ENCODE measurements around the gene ZKSCAN1. TPM values are rescaled to one million over a fixed set of nuclear protein-coding genes. Genes with fewer than 3 reads are reported as not detected.
"Not testable (repeated sequence)": the region's sequence is repeated elsewhere in the genome, so short reads cannot be mapped to it uniquely, and the experiment has no call there.

Gene ZKSCAN1
- total and polyA plus RNA-seq, 2 donors (not counting 1 experiment from before 2014, with no cell fraction given): 12.9 to 97.4 TPM

DNA sequence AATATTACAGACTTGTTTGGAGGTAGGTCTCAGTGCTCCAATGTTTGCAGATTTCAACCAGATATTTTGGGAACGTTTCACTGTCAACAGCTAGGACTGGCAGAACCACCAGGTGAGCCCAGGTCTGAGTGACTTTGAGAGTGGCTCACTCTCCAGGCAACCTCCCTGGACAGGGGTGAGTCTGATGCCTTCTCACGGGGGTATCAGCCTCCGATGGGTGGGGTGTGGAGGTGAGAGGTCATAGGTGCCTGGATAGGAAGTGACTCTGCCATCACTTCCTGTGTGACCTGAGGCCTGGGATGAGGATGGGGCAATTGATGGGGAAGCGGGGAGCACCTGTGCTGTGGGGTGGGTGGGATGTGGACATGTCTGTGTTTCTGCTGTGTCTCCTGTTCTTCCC, 44.2 kb upstream of the ZKSCAN1 start:
- peaks cover 49% of the 10 kb centered on the region for H3K27me3 Mint-ChIP-seq
- no peak overlapping the region for H3K27ac ChIP-seq (ENCODE audit: low read length in 2 of 2)
- H3K9ac ChIP-seq (ENCODE audit: low read length): no peak overlapping the region
- H3K4me1 ChIP-seq (ENCODE audit: control insufficient read depth in 2 of 2, insufficient read depth in 2 of 2, low read length in 2 of 2): no peaks in the 10 kb centered on the region
- no peaks in the 10 kb centered on the region for H3K36me3 ChIP-seq (replicated peaks in 1 of 2; ENCODE audit: control extremely low read depth in 1 of 2, control insufficient read depth in 1 of 2, extremely low read depth in 1 of 2, insufficient read depth in 2 of 2, low read length in 1 of 2)
- H3K27ac Mint-ChIP-seq: no peak overlapping the region
- no peaks in the 10 kb centered on the region for H3K79me2 ChIP-seq (ENCODE audit: control insufficient read depth, insufficient read depth, low read length)
- intact Hi-C loops (cut with micrococcal nuclease): no loop called here
- H2AFZ ChIP-seq (ENCODE audit: insufficient read depth, low read depth, low read length, poor library complexity, severe bottlenecking): no peak overlapping the region
- TF ChIP-seq, protein P1, sequence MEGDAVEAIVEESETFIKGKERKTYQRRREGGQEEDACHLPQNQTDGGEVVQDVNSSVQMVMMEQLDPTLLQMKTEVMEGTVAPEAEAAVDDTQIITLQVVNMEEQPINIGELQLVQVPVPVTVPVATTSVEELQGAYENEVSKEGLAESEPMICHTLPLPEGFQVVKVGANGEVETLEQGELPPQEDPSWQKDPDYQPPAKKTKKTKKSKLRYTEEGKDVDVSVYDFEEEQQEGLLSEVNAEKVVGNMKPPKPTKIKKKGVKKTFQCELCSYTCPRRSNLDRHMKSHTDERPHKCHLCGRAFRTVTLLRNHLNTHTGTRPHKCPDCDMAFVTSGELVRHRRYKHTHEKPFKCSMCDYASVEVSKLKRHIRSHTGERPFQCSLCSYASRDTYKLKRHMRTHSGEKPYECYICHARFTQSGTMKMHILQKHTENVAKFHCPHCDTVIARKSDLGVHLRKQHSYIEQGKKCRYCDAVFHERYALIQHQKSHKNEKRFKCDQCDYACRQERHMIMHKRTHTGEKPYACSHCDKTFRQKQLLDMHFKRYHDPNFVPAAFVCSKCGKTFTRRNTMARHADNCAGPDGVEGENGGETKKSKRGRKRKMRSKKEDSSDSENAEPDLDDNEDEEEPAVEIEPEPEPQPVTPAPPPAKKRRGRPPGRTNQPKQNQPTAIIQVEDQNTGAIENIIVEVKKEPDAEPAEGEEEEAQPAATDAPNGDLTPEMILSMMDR (IDR thresholded peaks at IDR 0.05): no peak
- TF ChIP-seq EZH2 (IDR thresholded peaks at IDR 0.05; ENCODE audit: borderline replicate concordance, insufficient read depth, low read depth, low read length, poor library complexity, severe bottlenecking): no peak
- H3K9me3 ChIP-seq (ENCODE audit: control extremely low read depth in 1 of 3, control insufficient read depth in 2 of 3, insufficient read depth in 1 of 3, low read length in 2 of 3): peaks cover 0 to 8% (median 0%) of the 10 kb centered on the region in 3 donors
- H3K27me3 ChIP-seq (replicated peaks in 1 of 4; ENCODE audit: control extremely low read depth in 1 of 4, control insufficient read depth in 3 of 4, insufficient read depth in 4 of 4, low read length in 3 of 4): peaks cover 0 to 14% (median 1%) of the 10 kb centered on the region in 4 experiments
- ChIA-PET POLR2A (no interaction called here), CTCF (no interaction called here)
- H3K4me1 Mint-ChIP-seq: no peaks in the 10 kb centered on the region
- no peak overlapping the region for H3K4me3 ChIP-seq (ENCODE audit: control extremely low read depth in 1 of 5, extremely low read depth in 1 of 5, insufficient read depth in 1 of 5, low read depth in 2 of 5, low read length in 4 of 5)
- H3K9me3 Mint-ChIP-seq (ENCODE audit: insufficient read depth): no peaks in the 10 kb centered on the region
- H4K20me1 ChIP-seq (ENCODE audit: control insufficient read depth, insufficient read depth, low read length, poor library complexity, severe bottlenecking): no peaks in the 10 kb centered on the region
- 70% methylated on average over 3 of the region's 4 CpGs for WGBS (ENCODE audit: insufficient coverage)
- DNase-seq (no peak), ATAC-seq (ENCODE audit: low read depth) (no peak)
- H3K4me3 Mint-ChIP-seq: no peak overlapping the region
- H3K4me2 ChIP-seq (replicated peaks; ENCODE audit: low read depth, low read length, poor library complexity, severe bottlenecking): no peak overlapping the region

DNA sequence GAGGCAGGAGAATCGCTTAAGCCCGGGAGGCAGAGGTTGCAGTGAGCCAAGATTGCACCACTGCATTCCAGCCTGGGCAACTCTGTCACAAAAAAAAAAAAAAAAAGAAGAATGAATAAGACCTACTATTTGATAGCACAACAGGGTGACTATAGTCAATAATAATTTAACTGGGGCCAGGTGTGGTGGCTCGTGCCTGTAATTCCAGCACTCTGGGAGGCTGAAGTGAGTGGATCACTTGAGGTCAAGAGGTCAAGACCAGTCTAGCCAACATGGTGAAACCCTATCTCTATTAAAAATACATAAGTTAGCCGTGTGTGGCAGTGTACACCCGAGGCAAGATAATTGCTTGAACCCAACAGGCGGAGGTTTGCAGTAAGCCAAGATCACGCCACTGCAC, 41.6 kb upstream of the ZKSCAN1 start:
- H3K4me3 ChIP-seq (ENCODE audit: control extremely low read depth in 1 of 5, extremely low read depth in 1 of 5, insufficient read depth in 1 of 5, low read depth in 2 of 5, low read length in 4 of 5); H3K4me3 Mint-ChIP-seq; H3K9me3 ChIP-seq (ENCODE audit: control extremely low read depth in 1 of 3, control insufficient read depth in 2 of 3, insufficient read depth in 1 of 3, low read length in 2 of 3); H3K36me3 ChIP-seq (replicated peaks in 1 of 2; ENCODE audit: control extremely low read depth in 1 of 2, control insufficient read depth in 1 of 2, extremely low read depth in 1 of 2, insufficient read depth in 2 of 2, low read length in 1 of 2); H3K4me2 ChIP-seq (replicated peaks; ENCODE audit: low read depth, low read length, poor library complexity, severe bottlenecking); H3K27ac ChIP-seq (ENCODE audit: low read length in 2 of 2); H3K9ac ChIP-seq (ENCODE audit: low read length); intact Hi-C loops (cut with micrococcal nuclease); H4K20me1 ChIP-seq (ENCODE audit: control insufficient read depth, insufficient read depth, low read length, poor library complexity, severe bottlenecking); H3K79me2 ChIP-seq (ENCODE audit: control insufficient read depth, insufficient read depth, low read length); H3K4me1 Mint-ChIP-seq; H2AFZ ChIP-seq (ENCODE audit: insufficient read depth, low read depth, low read length, poor library complexity, severe bottlenecking); H3K9me3 Mint-ChIP-seq (ENCODE audit: insufficient read depth); ATAC-seq (ENCODE audit: low read depth); H3K27ac Mint-ChIP-seq; POLR2A ChIA-PET; H3K4me1 ChIP-seq (ENCODE audit: control insufficient read depth in 2 of 2, insufficient read depth in 2 of 2, low read length in 2 of 2); DNase-seq: not testable (repeated sequence)
- peaks cover 0 to 11% (median 1%) of the 10 kb centered on the region in 4 experiments for H3K27me3 ChIP-seq (replicated peaks in 1 of 4; ENCODE audit: control extremely low read depth in 1 of 4, control insufficient read depth in 3 of 4, insufficient read depth in 4 of 4, low read length in 3 of 4)
- WGBS (ENCODE audit: insufficient coverage): 100% methylated on average over 1 of the region's 7 CpGs
- H3K27me3 Mint-ChIP-seq: peaks cover 40% of the 10 kb centered on the region
- CTCF ChIA-PET: interaction anchor here (1.2 kb wide), 1 partner anchor 155 kb away, joined by 3 read pairs; no protein-coding TSS in a partner anchor

Measured in B cell (primary cell).